GM12874 (cell line): Measurements from ENCODE around the gene ESR1.

Experiments
- CTCF ChIP-seq: IDR thresholded peaks from 2 replicates; pipeline ENCODE4 v1.5.1; 2011; ENCODE audit warnings: low read depth, mild to moderate bottlenecking, control low read depth, low read length, moderate library complexity; ENCODE audit not compliant: insufficient read depth

Gene ESR1

GRCh38 chr6:151807513-151808370, at the start of gene ESR1:
Gene ESR1, plus strand, starts transcription at chr6:151807682. Its CDS starts 231 bp downstream, at chr6:151807913.
- TF ChIP-seq CTCF = no peak

GRCh38 chr6:151760486-151760885, 47.0 kb upstream of the ESR1 start:
- TF ChIP-seq CTCF = no peak

- TF ChIP-seq CTCF = no peak
Observed at GRCh38 chr6:151761851-151762250, 45.6 kb upstream of the ESR1 start.

GRCh38 chr6:151762817-151763216, 44.7 kb upstream of the ESR1 start:
- no peak for TF ChIP-seq CTCF

GRCh38 chr6:151763303-151763702, 44.2 kb upstream of the ESR1 start:
- TF ChIP-seq CTCF = no peak

- peak; percentile 83 for TF ChIP-seq CTCF
Observed at GRCh38 chr6:151763938-151764680, 43.4 kb upstream of the ESR1 start.

GRCh38 chr6:151765444-151765886, 42.0 kb upstream of the ESR1 start:
- peak; percentile 51; the same call in 1 of the 2 replicates for TF ChIP-seq CTCF
